Measurements from ENCODE around the gene KCNQ1.

Gene KCNQ1

DNA sequence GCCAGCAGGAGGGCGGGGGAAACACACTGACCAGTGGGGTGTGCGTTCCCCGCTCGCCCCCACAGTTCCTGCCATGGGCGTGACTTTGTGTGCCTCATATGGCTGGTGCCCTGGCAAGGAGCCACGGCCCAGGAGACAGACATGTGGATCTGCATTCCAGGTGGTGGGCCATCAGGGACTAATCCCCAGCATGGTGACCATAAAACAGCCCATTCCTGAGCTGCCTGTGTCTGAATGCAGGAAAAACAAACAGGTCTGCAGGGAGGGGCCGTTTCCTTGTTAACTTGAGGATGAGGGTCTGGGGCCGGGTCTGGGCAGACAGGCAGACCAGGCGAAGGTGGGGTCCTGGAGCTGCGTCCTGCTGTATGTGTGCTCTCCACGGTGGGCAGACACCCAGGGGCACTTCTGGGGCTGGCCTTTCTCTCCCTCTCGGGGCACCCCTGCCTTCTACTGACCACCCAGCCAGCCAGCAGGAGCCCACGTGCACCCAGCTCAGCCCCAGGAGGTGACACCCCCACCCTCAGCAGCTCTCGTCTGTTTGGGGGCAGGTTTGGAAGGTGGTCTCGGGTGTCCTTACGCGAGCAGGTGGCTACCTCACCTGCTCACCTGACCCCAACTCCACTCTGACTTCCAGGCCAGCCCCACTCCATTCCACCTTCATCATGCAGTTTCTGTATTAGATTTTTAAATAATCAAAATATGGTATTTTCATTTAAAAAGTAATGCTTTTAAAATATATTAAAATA is 134.7 kb downstream of the KCNQ1 start:
- H3K4me1 ChIP-seq (ENCODE audit: control insufficient read depth, insufficient read depth, low read length) = peaks cover 12% of the 10 kb centered on the region; the same call in 1 of the 2 replicates
- no peaks in the 10 kb centered on the region for H3K9me3 ChIP-seq (ENCODE audit: control insufficient read depth, insufficient read depth, low read depth, low read length)
- H3K4me3 ChIP-seq (ENCODE audit: low read depth, low read length) = no peak overlapping the region
- no peak overlapping the region for H3K9ac ChIP-seq (ENCODE audit: low read length)
- H3K27me3 ChIP-seq (ENCODE audit: control insufficient read depth, insufficient read depth, low read length) = peaks cover 75% of the 10 kb centered on the region
- H3K36me3 ChIP-seq (ENCODE audit: control insufficient read depth, insufficient read depth, low read length) = no peaks in the 10 kb centered on the region
- no peak overlapping the region for H3K27ac ChIP-seq (ENCODE audit: low read depth, low read length)

DNA sequence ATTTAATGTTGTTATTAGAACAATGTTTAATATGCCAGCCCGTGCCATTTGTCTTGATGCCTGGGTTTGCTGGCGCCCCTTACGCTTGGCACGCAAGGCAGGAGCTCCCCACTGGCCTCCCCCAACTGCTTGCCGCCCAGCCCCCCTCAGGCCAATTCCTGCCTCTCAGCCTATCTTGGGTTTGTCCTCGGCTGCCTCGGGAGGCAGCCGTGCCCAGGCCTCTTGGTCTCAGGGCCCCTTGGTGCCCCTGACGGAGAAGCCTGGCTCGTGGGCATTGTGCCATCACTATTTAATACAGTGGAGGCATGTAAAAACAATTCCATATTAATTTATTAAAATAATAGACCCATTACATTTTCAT is 135.2 kb downstream of the KCNQ1 start:
- H3K4me1 ChIP-seq (ENCODE audit: control insufficient read depth, insufficient read depth, low read length) = peaks cover 12% of the 10 kb centered on the region; the same call in 1 of the 2 replicates
- H3K9me3 ChIP-seq (ENCODE audit: control insufficient read depth, insufficient read depth, low read depth, low read length) = no peaks in the 10 kb centered on the region
- H3K27me3 ChIP-seq (ENCODE audit: control insufficient read depth, insufficient read depth, low read length) = peaks cover 77% of the 10 kb centered on the region
- H3K36me3 ChIP-seq (ENCODE audit: control insufficient read depth, insufficient read depth, low read length) = no peaks in the 10 kb centered on the region
- H3K27ac ChIP-seq (ENCODE audit: low read depth, low read length) = no peak overlapping the region
- H3K4me3 ChIP-seq (ENCODE audit: low read depth, low read length) = no peak overlapping the region
- H3K9ac ChIP-seq (ENCODE audit: low read length) = no peak overlapping the region

DNA sequence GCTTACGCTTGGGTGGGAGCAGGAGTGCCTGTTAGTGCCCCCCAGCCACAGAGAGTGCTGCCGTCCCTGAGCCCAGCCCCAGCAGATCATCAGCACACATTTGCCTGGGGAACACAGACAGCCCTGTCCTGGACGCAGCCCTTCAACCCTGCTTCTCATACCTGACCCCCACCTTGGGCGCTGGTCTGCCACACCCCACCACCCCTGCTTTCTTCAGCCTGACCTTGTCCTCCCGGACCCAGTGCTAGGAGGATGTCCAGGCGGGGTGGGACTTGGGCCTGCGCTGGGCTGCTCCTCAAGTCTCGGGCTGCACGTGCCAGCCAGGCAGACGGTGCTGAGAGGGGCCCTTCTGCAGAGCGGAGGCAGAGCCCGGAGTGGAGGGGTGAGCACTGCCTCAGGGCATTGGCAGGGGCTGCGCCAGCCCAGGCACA is 135.8 kb downstream of the KCNQ1 start:
- peaks cover 79% of the 10 kb centered on the region for H3K27me3 ChIP-seq (ENCODE audit: control insufficient read depth, insufficient read depth, low read length)
- H3K36me3 ChIP-seq (ENCODE audit: control insufficient read depth, insufficient read depth, low read length) = no peaks in the 10 kb centered on the region
- no peak overlapping the region for H3K4me3 ChIP-seq (ENCODE audit: low read depth, low read length)
- peaks cover 12% of the 10 kb centered on the region; the same call in 1 of the 2 replicates for H3K4me1 ChIP-seq (ENCODE audit: control insufficient read depth, insufficient read depth, low read length)
- no peak overlapping the region for H3K27ac ChIP-seq (ENCODE audit: low read depth, low read length)
- H3K9ac ChIP-seq (ENCODE audit: low read length) = no peak overlapping the region
- no peaks in the 10 kb centered on the region for H3K9me3 ChIP-seq (ENCODE audit: control insufficient read depth, insufficient read depth, low read depth, low read length)

DNA sequence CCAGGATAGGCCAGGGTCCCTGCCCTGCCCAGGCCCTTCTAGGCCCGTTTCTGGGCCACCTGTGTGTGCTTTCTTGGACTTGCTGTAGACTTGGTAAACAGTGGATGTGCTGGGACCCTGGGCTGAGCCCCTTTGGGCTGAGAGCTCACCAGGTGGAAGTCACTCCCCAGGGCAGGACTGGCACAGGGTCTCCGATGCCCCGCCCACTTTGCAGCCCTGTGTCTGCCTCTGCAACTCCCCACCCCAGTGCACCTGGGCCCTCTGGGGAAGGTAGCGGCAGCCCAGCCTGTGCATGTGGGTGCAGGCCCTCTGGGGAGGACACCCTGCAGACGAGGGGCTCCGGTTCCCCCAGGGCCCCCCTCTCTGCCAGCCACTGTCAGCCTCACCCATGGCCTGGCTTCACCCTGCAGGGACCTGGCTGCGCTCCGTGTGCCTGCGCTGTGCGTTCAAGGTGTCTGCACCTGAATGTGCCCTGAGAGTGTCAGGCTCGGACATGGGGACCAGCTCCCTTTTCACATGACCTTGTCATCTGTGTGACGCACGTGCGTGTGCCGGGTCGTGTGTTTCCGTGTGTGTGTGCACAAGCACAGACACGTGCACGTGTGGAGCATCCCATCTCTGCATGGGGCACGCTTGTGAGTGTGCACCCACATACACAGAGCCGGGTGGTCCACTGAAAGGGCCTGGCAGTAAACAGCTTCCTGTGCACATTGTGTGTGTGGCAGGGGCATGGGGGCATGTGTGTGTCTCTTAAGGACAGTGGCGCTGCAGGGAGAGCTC is 136.5 kb downstream of the KCNQ1 start:
- Histone ChIP-seq H3K36me3 (ENCODE audit: control insufficient read depth, insufficient read depth, low read length) (no peaks in the 10 kb centered on the region), H3K9ac (ENCODE audit: low read length) (no peak overlapping the region), H3K4me3 (ENCODE audit: low read depth, low read length) (no peak overlapping the region), H3K9me3 (ENCODE audit: control insufficient read depth, insufficient read depth, low read depth, low read length) (no peaks in the 10 kb centered on the region), H3K27ac (ENCODE audit: low read depth, low read length) (no peak overlapping the region), H3K27me3 (ENCODE audit: control insufficient read depth, insufficient read depth, low read length) (peaks cover 79% of the 10 kb centered on the region), H3K4me1 (ENCODE audit: control insufficient read depth, insufficient read depth, low read length) (peaks cover 12% of the 10 kb centered on the region; the same call in 1 of the 2 replicates)

DNA sequence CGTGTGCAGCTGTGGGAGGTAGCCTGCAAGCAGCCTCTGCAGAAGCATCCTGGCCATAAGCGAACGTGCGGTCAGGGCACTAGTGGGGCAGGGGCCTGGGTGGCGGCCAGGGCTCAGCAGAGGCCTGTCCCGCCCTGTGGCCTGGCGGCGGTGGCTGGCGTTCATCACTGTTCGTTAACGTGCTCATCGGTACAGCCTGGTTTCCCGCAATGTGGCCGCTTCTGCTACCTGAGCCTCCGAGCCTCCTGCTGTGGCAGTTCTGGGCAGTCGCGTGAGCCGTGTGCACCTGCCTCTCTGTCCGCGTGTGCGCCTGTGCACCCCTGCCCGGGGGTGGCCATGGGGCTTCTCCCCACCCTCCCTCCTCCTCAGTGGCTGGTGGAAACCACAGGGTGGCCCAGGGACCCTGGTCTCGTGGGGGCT is 137.1 kb downstream of the KCNQ1 start:
- no peak overlapping the region for H3K9ac ChIP-seq (ENCODE audit: low read length)
- no peak overlapping the region for H3K4me3 ChIP-seq (ENCODE audit: low read depth, low read length)
- H3K27ac ChIP-seq (ENCODE audit: low read depth, low read length) = no peak overlapping the region
- H3K4me1 ChIP-seq (ENCODE audit: control insufficient read depth, insufficient read depth, low read length) = peaks cover 12% of the 10 kb centered on the region; the same call in 1 of the 2 replicates
- no peaks in the 10 kb centered on the region for H3K36me3 ChIP-seq (ENCODE audit: control insufficient read depth, insufficient read depth, low read length)
- no peaks in the 10 kb centered on the region for H3K9me3 ChIP-seq (ENCODE audit: control insufficient read depth, insufficient read depth, low read depth, low read length)
- H3K27me3 ChIP-seq (ENCODE audit: control insufficient read depth, insufficient read depth, low read length) = peaks cover 79% of the 10 kb centered on the region

DNA sequence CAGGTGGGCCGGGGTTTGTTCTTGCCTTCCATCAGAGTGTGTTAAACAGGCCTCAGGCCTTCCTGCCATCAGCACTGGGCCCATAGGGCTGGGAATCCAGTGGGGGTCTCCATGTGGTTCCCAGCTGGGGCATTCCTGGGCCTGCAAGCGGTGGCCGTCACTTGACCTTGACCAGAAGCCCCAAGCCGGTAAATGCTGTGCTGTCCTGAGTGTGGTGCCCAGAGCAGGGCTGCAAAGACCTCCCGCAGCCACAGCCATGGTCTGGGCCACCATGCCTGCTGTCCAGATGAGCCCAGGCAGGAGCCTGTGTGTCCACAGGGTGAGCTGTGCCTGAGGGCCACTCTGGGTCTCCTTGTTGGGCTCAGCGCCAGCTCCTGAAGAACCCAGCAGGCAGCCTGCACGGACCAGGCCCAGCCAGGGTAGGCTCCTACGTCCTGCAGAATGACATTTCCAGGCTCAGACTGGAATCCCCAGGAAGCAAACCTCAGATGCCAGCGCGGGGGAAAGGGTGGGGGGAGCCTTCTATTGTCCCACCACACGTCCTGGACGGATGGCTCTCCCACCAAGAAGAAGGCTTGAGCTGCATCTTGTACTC is 137.6 kb downstream of the KCNQ1 start:
- peaks cover 82% of the 10 kb centered on the region for H3K27me3 ChIP-seq (ENCODE audit: control insufficient read depth, insufficient read depth, low read length)
- no peaks in the 10 kb centered on the region for H3K9me3 ChIP-seq (ENCODE audit: control insufficient read depth, insufficient read depth, low read depth, low read length)
- no peak overlapping the region for H3K4me3 ChIP-seq (ENCODE audit: low read depth, low read length)
- no peak overlapping the region for H3K27ac ChIP-seq (ENCODE audit: low read depth, low read length)
- H3K36me3 ChIP-seq (ENCODE audit: control insufficient read depth, insufficient read depth, low read length) = no peaks in the 10 kb centered on the region
- H3K4me1 ChIP-seq (ENCODE audit: control insufficient read depth, insufficient read depth, low read length) = peaks cover 8% of the 10 kb centered on the region; the same call in 1 of the 2 replicates
- H3K9ac ChIP-seq (ENCODE audit: low read length) = no peak overlapping the region

DNA sequence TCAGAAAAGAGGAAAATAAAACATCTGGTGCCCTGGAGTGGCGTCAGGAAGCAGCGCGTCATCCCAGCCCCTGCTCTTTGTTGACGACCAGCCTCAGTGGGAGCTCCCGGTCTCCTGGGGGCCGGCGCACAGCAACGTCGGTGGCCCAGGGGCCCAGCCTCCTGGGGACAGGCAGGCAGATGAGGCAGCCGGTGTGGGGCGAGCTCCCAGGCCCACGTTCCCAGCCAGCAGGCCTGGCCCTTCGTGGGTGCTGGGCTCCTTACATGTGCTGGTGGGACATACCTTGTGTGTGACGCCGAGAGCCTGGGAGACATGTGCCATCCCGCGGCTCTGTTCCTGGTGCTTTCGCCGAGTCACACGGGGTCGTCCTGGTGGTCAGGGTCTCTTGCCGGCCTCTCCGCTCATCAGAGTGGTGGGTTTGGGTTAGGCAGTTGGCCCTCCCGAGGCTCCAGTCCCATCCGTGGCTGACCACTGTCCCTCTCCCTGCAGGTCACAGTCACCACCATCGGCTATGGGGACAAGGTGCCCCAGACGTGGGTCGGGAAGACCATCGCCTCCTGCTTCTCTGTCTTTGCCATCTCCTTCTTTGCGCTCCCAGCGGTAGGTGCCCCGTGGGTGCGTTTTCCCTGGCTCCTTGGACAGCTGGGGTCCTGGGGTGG is 138.3 kb downstream of the KCNQ1 start:
- Histone ChIP-seq H3K27me3 (ENCODE audit: control insufficient read depth, insufficient read depth, low read length) (peaks cover 85% of the 10 kb centered on the region), H3K9ac (ENCODE audit: low read length) (no peak overlapping the region), H3K4me3 (ENCODE audit: low read depth, low read length) (no peak overlapping the region), H3K4me1 (ENCODE audit: control insufficient read depth, insufficient read depth, low read length) (peaks cover 5% of the 10 kb centered on the region; the same call in 1 of the 2 replicates), H3K9me3 (ENCODE audit: control insufficient read depth, insufficient read depth, low read depth, low read length) (no peaks in the 10 kb centered on the region), H3K36me3 (ENCODE audit: control insufficient read depth, insufficient read depth, low read length) (no peaks in the 10 kb centered on the region), H3K27ac (ENCODE audit: low read depth, low read length) (no peak overlapping the region)

DNA sequence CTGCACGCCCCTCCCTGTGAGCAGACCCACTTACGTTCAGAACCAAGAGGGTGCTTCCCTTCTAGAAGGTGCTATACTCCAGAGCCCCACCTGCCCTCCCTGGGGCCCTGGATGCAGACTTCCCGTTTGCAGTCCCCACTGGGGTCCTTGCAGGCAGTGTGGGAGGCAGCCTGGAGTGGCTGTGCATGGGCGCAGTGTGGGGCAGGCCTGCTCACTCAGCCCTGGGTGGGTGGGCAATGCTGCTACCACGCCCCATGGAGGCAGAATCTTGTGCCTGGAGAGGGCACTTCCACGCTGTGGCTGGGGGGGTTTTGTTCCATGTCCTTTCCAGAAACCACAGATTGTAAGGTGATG is 138.8 kb downstream of the KCNQ1 start:
- H3K27ac ChIP-seq (ENCODE audit: low read depth, low read length) = no peak overlapping the region
- H3K36me3 ChIP-seq (ENCODE audit: control insufficient read depth, insufficient read depth, low read length) = no peaks in the 10 kb centered on the region
- H3K27me3 ChIP-seq (ENCODE audit: control insufficient read depth, insufficient read depth, low read length) = peaks cover 84% of the 10 kb centered on the region
- no peaks in the 10 kb centered on the region for H3K9me3 ChIP-seq (ENCODE audit: control insufficient read depth, insufficient read depth, low read depth, low read length)
- H3K4me3 ChIP-seq (ENCODE audit: low read depth, low read length) = no peak overlapping the region
- H3K9ac ChIP-seq (ENCODE audit: low read length) = no peak overlapping the region
- H3K4me1 ChIP-seq (ENCODE audit: control insufficient read depth, insufficient read depth, low read length) = peaks cover 5% of the 10 kb centered on the region; the same call in 1 of the 2 replicates

DNA sequence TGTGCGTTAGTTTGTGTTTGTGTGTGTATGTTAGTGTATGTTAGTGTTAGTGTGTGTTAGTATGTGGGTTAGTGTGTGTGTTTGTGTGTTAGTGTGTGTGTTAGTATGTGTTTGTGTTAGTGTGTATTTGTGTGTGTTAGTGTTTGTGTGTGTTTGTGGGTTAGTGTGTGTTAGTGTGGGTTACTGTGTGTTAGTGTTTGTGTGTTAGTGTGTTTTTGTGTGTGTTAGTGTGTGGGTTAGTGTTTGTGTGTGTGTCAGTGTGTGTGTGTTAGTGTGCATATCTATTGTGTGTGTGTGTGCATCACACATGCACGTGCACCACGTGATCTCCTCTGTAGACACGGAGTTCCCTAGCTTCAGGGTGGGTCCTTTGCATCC is 139.6 kb downstream of the KCNQ1 start:
- Histone ChIP-seq H3K36me3 (ENCODE audit: control insufficient read depth, insufficient read depth, low read length) (no peaks in the 10 kb centered on the region), H3K4me1 (ENCODE audit: control insufficient read depth, insufficient read depth, low read length) (peaks cover 1% of the 10 kb centered on the region; the same call in 1 of the 2 replicates), H3K4me3 (ENCODE audit: low read depth, low read length) (no peak overlapping the region), H3K27ac (ENCODE audit: low read depth, low read length) (no peak overlapping the region), H3K9me3 (ENCODE audit: control insufficient read depth, insufficient read depth, low read depth, low read length) (no peaks in the 10 kb centered on the region), H3K27me3 (ENCODE audit: control insufficient read depth, insufficient read depth, low read length) (peaks cover 85% of the 10 kb centered on the region), H3K9ac (ENCODE audit: low read length) (no peak overlapping the region)

DNA sequence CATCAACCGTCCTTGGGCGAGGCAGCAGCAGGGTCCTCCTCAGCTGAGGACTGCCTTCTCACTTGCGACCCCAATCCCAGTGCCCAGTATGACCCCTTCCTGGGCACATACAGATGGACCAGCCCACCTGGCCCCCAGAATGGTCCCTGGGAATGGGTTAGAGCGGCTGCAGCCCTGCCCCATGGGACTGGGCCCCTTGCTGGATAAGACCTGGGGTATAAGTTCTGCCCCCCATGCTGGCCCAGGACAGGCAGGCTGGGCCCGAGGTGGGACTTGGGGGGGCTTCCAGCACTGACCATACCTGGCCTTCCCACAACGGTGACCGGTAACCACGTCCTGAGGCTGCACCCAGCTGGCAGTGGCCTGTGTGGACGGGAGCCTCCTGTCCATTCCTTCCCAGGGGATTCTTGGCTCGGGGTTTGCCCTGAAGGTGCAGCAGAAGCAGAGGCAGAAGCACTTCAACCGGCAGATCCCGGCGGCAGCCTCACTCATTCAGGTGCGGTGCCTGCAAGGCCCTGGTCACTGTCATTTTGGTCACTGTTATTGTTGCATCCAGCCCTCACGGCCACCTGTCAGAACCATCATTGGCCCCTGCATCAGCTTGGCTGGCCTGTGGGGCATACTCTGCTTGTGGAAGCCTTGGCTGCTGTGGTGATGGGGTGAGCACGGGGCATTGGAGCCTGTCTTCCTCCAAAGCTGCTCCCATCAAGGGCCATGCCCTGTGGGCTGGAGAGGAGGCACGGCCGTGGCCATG is 140.2 kb downstream of the KCNQ1 start:
- H3K9me3 ChIP-seq (ENCODE audit: control insufficient read depth, insufficient read depth, low read depth, low read length) = no peaks in the 10 kb centered on the region
- no peaks in the 10 kb centered on the region; the same call in 1 of the 2 replicates for H3K4me1 ChIP-seq (ENCODE audit: control insufficient read depth, insufficient read depth, low read length)
- no peaks in the 10 kb centered on the region for H3K36me3 ChIP-seq (ENCODE audit: control insufficient read depth, insufficient read depth, low read length)
- no peak overlapping the region for H3K9ac ChIP-seq (ENCODE audit: low read length)
- no peak overlapping the region for H3K27ac ChIP-seq (ENCODE audit: low read depth, low read length)
- H3K27me3 ChIP-seq (ENCODE audit: control insufficient read depth, insufficient read depth, low read length) = peaks cover 91% of the 10 kb centered on the region
- H3K4me3 ChIP-seq (ENCODE audit: low read depth, low read length) = no peak overlapping the region
